ENCODE results near the gene TSGA10. TPM values are rescaled to one million over a fixed set of nuclear protein-coding genes. Genes with fewer than 3 reads are reported as not detected.

TSGA10 gene
- polyA plus RNA-seq, 3 donors: 0.32 to 2.2 (median 0.79) TPM

DNA sequence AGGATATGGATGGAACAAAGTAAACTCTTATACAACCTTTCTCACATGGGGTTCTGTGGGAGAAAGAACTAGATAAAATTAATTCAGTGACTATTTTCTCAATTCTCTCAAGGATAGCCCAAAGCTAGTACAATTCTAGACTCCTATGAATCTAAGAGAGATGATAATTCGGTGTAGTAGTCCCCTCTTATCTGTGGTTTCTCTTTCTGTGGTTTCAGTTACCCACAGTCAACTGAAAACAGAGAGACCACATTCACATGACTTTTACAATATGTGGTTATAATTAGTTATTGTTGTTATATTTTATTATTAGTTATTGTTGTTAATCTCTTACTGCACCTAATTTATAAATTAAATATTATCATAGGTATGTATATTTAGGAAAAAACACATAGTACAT, 66.7 kb downstream of the TSGA10 start:
- WGBS (ENCODE audit: insufficient coverage): no CpG with 5 or more reads among the region's 1 CpG
- H3K4me3 ChIP-seq (replicated peaks in 1 of 3; ENCODE audit: low read depth in 2 of 3, low read length in 3 of 3): no peak overlapping the region

DNA sequence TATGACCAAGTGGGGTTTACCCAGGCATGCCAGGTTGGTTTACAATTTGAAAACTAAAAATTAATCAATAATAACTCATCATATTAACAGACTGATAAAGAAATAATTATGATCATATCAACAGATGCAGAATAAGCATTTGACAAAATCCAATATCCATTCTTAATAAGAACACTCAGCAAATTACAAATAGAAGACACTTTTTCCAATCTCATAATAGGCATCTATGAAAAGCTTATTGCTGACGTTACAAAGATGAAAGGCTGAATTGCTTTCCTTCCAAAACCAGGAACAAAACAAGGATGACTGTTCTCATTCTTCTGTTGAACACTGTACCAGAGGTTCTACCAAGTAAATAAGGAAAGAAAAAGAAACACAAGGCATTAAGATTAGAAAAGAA, 68.4 kb downstream of the TSGA10 start:
- Histone ChIP-seq H3K36me3 (replicated peaks in 1 of 2; ENCODE audit: control insufficient read depth in 1 of 2, insufficient read depth in 2 of 2, low read length in 2 of 2) (no peaks in the 10 kb centered on the region), H3K27ac (ENCODE audit: low read depth in 1 of 2, low read length in 2 of 2) (no peak overlapping the region), H3K4me3 (replicated peaks in 1 of 3; ENCODE audit: low read depth in 2 of 3, low read length in 3 of 3) (no peak overlapping the region), H3K4me1 (ENCODE audit: control insufficient read depth in 1 of 2, insufficient read depth in 2 of 2, low read length in 2 of 2) (no peaks in the 10 kb centered on the region), H3K27me3 (ENCODE audit: control insufficient read depth in 2 of 2, insufficient read depth in 2 of 2, low read length in 2 of 2) (no peaks in the 10 kb centered on the region), H3K9me3 (replicated peaks in 1 of 2; ENCODE audit: control insufficient read depth in 1 of 2, insufficient read depth in 1 of 2, low read length in 2 of 2) (no peaks in the 10 kb centered on the region), H2AFZ (ENCODE audit: insufficient read depth, low read depth, low read length, poor library complexity, severe bottlenecking) (no peak overlapping the region), H3K79me2 (ENCODE audit: insufficient read depth, low read length) (no peaks in the 10 kb centered on the region), H3K9ac (ENCODE audit: insufficient read depth, low read length, poor library complexity, severe bottlenecking) (no peak overlapping the region), H4K20me1 (ENCODE audit: insufficient read depth, low read length) (no peaks in the 10 kb centered on the region), H3K4me2 (replicated peaks; ENCODE audit: extremely low read depth, low read length, poor library complexity, severe bottlenecking) (no peak overlapping the region)
- DNase-seq: no peak
- Mint-ChIP-seq H3K4me1 (peaks cover 4% of the 10 kb centered on the region), H3K9me3 (no peaks in the 10 kb centered on the region), H3K27me3 (ENCODE audit: low read depth in 3 of 3) (peaks cover 0 to 6% (median 0%) of the 10 kb centered on the region in 3 donors), H3K4me3 (no peak overlapping the region), H3K27ac (no peak overlapping the region), H3K36me3 (peaks cover 0 to 1% of the 10 kb centered on the region in 2 donors)
- TF ChIP-seq, protein P1, sequence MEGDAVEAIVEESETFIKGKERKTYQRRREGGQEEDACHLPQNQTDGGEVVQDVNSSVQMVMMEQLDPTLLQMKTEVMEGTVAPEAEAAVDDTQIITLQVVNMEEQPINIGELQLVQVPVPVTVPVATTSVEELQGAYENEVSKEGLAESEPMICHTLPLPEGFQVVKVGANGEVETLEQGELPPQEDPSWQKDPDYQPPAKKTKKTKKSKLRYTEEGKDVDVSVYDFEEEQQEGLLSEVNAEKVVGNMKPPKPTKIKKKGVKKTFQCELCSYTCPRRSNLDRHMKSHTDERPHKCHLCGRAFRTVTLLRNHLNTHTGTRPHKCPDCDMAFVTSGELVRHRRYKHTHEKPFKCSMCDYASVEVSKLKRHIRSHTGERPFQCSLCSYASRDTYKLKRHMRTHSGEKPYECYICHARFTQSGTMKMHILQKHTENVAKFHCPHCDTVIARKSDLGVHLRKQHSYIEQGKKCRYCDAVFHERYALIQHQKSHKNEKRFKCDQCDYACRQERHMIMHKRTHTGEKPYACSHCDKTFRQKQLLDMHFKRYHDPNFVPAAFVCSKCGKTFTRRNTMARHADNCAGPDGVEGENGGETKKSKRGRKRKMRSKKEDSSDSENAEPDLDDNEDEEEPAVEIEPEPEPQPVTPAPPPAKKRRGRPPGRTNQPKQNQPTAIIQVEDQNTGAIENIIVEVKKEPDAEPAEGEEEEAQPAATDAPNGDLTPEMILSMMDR (IDR thresholded peaks at IDR 0.05): no peak
- no CpG with 5 or more reads among the region's 1 CpG for WGBS (ENCODE audit: insufficient coverage)
- intact Hi-C loops (cut with micrococcal nuclease): loop anchor here in 1 of 2 donors (10.0 kb wide), 1 partner anchor 88 kb away; no protein-coding TSS in a partner anchor

More for the DNA sequence above, 66.7 kb downstream of the TSGA10 start:
- Histone ChIP-seq H3K79me2 (ENCODE audit: insufficient read depth, low read length) (no peaks in the 10 kb centered on the region), H3K36me3 (replicated peaks in 1 of 2; ENCODE audit: control insufficient read depth in 1 of 2, insufficient read depth in 2 of 2, low read length in 2 of 2) (no peaks in the 10 kb centered on the region), H3K27ac (ENCODE audit: low read depth in 1 of 2, low read length in 2 of 2) (no peak overlapping the region), H3K27me3 (ENCODE audit: control insufficient read depth in 2 of 2, insufficient read depth in 2 of 2, low read length in 2 of 2) (no peaks in the 10 kb centered on the region), H2AFZ (ENCODE audit: insufficient read depth, low read depth, low read length, poor library complexity, severe bottlenecking) (no peak overlapping the region), H3K9ac (ENCODE audit: insufficient read depth, low read length, poor library complexity, severe bottlenecking) (no peak overlapping the region), H3K4me2 (replicated peaks; ENCODE audit: extremely low read depth, low read length, poor library complexity, severe bottlenecking) (no peak overlapping the region), H3K9me3 (replicated peaks in 1 of 2; ENCODE audit: control insufficient read depth in 1 of 2, insufficient read depth in 1 of 2, low read length in 2 of 2) (no peaks in the 10 kb centered on the region), H3K4me1 (ENCODE audit: control insufficient read depth in 1 of 2, insufficient read depth in 2 of 2, low read length in 2 of 2) (no peaks in the 10 kb centered on the region), H4K20me1 (ENCODE audit: insufficient read depth, low read length) (no peaks in the 10 kb centered on the region)
- peaks cover 0 to 3% (median 0%) of the 10 kb centered on the region in 7 donors for H3K9me3 Mint-ChIP-seq
- no peak overlapping the region for H3K27ac Mint-ChIP-seq
- DNase-seq: no peak
- peaks cover 0 to under 1% (median 0%) of the 10 kb centered on the region in 3 donors for H3K27me3 Mint-ChIP-seq (ENCODE audit: low read depth in 3 of 3)
- intact Hi-C loops (cut with micrococcal nuclease): loop anchor here in 1 of 2 donors (10.0 kb wide), 1 partner anchor 87 kb away; no protein-coding TSS in a partner anchor
- H3K4me3 Mint-ChIP-seq: no peak overlapping the region
- peaks cover 4% of the 10 kb centered on the region for H3K4me1 Mint-ChIP-seq
- H3K36me3 Mint-ChIP-seq: peaks cover 0 to 1% of the 10 kb centered on the region in 2 donors
- TF ChIP-seq, protein P1 (IDR thresholded peaks at IDR 0.05): no peak

Data from CD14-positive monocyte (primary cell).